ENCODE measurements around the gene NEUROD4. TPM values are rescaled to one million over a fixed set of nuclear protein-coding genes. Genes with fewer than 3 reads are reported as not detected.

NEUROD4 gene
- total and polyA plus RNA-seq, 2 donors (not counting 1 experiment from before 2014, with no cell fraction given), result not detected

DNA sequence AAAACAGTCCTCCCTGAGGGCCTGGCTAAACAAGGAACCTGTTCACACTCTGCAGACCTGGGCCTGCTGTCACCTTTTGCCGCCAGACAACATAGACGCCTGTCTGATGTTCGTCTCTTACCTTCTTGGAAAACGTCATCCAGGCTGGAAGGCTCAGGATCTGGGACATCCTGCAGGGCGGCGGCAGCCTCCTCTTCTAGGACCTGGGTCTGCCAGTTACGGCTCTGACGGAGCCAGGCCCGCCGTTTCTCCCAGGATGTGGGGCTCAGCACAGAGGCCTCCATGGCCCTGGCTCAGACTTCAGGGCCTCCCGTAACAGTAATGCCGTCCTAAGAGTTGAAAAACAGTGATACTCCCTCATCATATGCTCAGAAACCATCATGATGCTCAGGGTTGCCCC is 45.5 kb upstream of the NEUROD4 start:
- no peak overlapping the region for H2AFZ ChIP-seq (ENCODE audit: low read length)
- no peaks in the 10 kb centered on the region for H3K9me3 ChIP-seq (ENCODE audit: control insufficient read depth, insufficient read depth, low read depth, low read length)
- H3K27ac ChIP-seq (ENCODE audit: insufficient read depth, low read length), result no peak overlapping the region
- no peaks in the 10 kb centered on the region for H3K36me3 ChIP-seq (ENCODE audit: control insufficient read depth, insufficient read depth, low read length)
- no peak overlapping the region for H3K4me3 ChIP-seq (replicated peaks in 1 of 4; ENCODE audit: control extremely low read depth in 1 of 4, insufficient read depth in 1 of 4, low read depth in 3 of 4, low read length in 4 of 4)
- H3K27me3 ChIP-seq (ENCODE audit: control insufficient read depth, insufficient read depth, low read length), result no peaks in the 10 kb centered on the region
- no peak overlapping the region for H3K9ac ChIP-seq (ENCODE audit: insufficient read depth, low read length)
- no peaks in the 10 kb centered on the region for H4K20me1 ChIP-seq (ENCODE audit: control insufficient read depth, extremely low read depth, insufficient read depth, low read length)
- H3K4me1 ChIP-seq (ENCODE audit: control insufficient read depth, extremely low read depth, insufficient read depth, low read length), result no peaks in the 10 kb centered on the region
- no peaks in the 10 kb centered on the region for H3K79me2 ChIP-seq (ENCODE audit: control insufficient read depth, insufficient read depth, low read length)
- TF ChIP-seq EZH2 (IDR thresholded peaks at IDR 0.05; ENCODE audit: low read length, missing control alignments), result no peak
- TF ChIP-seq, protein P1, sequence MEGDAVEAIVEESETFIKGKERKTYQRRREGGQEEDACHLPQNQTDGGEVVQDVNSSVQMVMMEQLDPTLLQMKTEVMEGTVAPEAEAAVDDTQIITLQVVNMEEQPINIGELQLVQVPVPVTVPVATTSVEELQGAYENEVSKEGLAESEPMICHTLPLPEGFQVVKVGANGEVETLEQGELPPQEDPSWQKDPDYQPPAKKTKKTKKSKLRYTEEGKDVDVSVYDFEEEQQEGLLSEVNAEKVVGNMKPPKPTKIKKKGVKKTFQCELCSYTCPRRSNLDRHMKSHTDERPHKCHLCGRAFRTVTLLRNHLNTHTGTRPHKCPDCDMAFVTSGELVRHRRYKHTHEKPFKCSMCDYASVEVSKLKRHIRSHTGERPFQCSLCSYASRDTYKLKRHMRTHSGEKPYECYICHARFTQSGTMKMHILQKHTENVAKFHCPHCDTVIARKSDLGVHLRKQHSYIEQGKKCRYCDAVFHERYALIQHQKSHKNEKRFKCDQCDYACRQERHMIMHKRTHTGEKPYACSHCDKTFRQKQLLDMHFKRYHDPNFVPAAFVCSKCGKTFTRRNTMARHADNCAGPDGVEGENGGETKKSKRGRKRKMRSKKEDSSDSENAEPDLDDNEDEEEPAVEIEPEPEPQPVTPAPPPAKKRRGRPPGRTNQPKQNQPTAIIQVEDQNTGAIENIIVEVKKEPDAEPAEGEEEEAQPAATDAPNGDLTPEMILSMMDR (conservative IDR thresholded peaks at IDR 0.05 in 1 of 2, IDR thresholded peaks at IDR 0.05 in 1 of 2; ENCODE audit: low read depth in 1 of 2, low read length in 2 of 2), result no peak
- DNase-seq (ENCODE audit: low read depth in 2 of 2), result no peak
- H3K4me2 ChIP-seq (ENCODE audit: extremely low read depth, insufficient read depth, low read length), result no peak overlapping the region

DNA sequence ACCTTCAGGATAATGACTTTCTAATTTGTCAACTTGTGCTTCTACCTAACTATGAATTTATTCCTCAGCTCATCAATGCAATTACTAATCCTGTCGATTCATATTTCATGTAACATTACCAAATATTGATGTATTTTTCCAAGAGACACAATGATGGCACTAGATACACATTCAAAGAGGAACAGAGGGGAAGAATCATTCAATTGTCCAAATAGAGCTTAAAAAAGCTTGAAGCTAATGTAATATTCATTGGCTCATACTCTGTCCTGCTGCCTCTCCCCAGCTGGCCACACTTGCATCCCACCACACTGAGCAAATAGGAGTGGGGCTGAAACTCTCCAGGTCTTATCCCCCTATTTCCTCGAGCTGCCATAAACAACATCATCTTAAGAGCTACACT is 44.5 kb upstream of the NEUROD4 start:
- H4K20me1 ChIP-seq (ENCODE audit: control insufficient read depth, extremely low read depth, insufficient read depth, low read length), result no peaks in the 10 kb centered on the region
- no peaks in the 10 kb centered on the region for H3K4me1 ChIP-seq (ENCODE audit: control insufficient read depth, extremely low read depth, insufficient read depth, low read length)
- no peak overlapping the region for H3K4me3 ChIP-seq (replicated peaks in 1 of 4; ENCODE audit: control extremely low read depth in 1 of 4, insufficient read depth in 1 of 4, low read depth in 3 of 4, low read length in 4 of 4)
- H3K9me3 ChIP-seq (ENCODE audit: control insufficient read depth, insufficient read depth, low read depth, low read length), result no peaks in the 10 kb centered on the region
- no peak for TF ChIP-seq EZH2 (IDR thresholded peaks at IDR 0.05; ENCODE audit: low read length, missing control alignments)
- TF ChIP-seq, protein P1 (conservative IDR thresholded peaks at IDR 0.05 in 1 of 2, IDR thresholded peaks at IDR 0.05 in 1 of 2; ENCODE audit: low read depth in 1 of 2, low read length in 2 of 2), result no peak
- H3K79me2 ChIP-seq (ENCODE audit: control insufficient read depth, insufficient read depth, low read length), result no peaks in the 10 kb centered on the region
- H3K27me3 ChIP-seq (ENCODE audit: control insufficient read depth, insufficient read depth, low read length), result no peaks in the 10 kb centered on the region
- H3K36me3 ChIP-seq (ENCODE audit: control insufficient read depth, insufficient read depth, low read length), result no peaks in the 10 kb centered on the region
- no peak for DNase-seq (ENCODE audit: low read depth in 2 of 2)
- no peak overlapping the region for H3K4me2 ChIP-seq (ENCODE audit: extremely low read depth, insufficient read depth, low read length)
- no peak overlapping the region for H3K9ac ChIP-seq (ENCODE audit: insufficient read depth, low read length)
- H2AFZ ChIP-seq (ENCODE audit: low read length), result no peak overlapping the region
- H3K27ac ChIP-seq (ENCODE audit: insufficient read depth, low read length), result no peak overlapping the region

DNA sequence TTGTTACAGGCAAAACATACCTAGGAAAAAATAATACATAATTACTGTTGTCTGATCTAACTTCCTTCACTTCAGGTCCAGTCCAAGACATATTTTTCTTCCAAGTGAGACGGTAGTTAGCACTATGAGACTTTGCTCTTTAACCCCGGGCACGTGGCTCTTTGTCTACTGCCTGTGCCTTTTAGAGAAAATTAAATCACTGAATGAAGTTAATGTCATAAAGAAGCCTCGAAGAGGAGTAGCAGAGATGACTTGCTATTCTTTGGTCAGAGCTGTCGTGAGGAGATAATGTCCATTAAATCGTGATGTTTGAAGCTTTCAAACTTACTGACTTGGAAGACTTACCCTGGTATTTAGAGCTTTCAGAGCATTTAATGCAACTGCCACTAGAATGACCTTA is 43.9 kb upstream of the NEUROD4 start:
- H3K27ac ChIP-seq (ENCODE audit: insufficient read depth, low read length), result no peak overlapping the region
- no peak overlapping the region for H3K4me2 ChIP-seq (ENCODE audit: extremely low read depth, insufficient read depth, low read length)
- no peak overlapping the region for H3K9ac ChIP-seq (ENCODE audit: insufficient read depth, low read length)
- no peaks in the 10 kb centered on the region for H3K36me3 ChIP-seq (ENCODE audit: control insufficient read depth, insufficient read depth, low read length)
- no peaks in the 10 kb centered on the region for H3K4me1 ChIP-seq (ENCODE audit: control insufficient read depth, extremely low read depth, insufficient read depth, low read length)
- no peak overlapping the region for H3K4me3 ChIP-seq (replicated peaks in 1 of 4; ENCODE audit: control extremely low read depth in 1 of 4, insufficient read depth in 1 of 4, low read depth in 3 of 4, low read length in 4 of 4)
- H3K27me3 ChIP-seq (ENCODE audit: control insufficient read depth, insufficient read depth, low read length), result no peaks in the 10 kb centered on the region
- H2AFZ ChIP-seq (ENCODE audit: low read length), result no peak overlapping the region
- DNase-seq (ENCODE audit: low read depth in 2 of 2), result no peak
- TF ChIP-seq EZH2 (IDR thresholded peaks at IDR 0.05; ENCODE audit: low read length, missing control alignments), result no peak
- TF ChIP-seq, protein P1 (conservative IDR thresholded peaks at IDR 0.05 in 1 of 2, IDR thresholded peaks at IDR 0.05 in 1 of 2; ENCODE audit: low read depth in 1 of 2, low read length in 2 of 2), result no peak
- no peaks in the 10 kb centered on the region for H3K79me2 ChIP-seq (ENCODE audit: control insufficient read depth, insufficient read depth, low read length)
- H3K9me3 ChIP-seq (ENCODE audit: control insufficient read depth, insufficient read depth, low read depth, low read length), result no peaks in the 10 kb centered on the region
- no peaks in the 10 kb centered on the region for H4K20me1 ChIP-seq (ENCODE audit: control insufficient read depth, extremely low read depth, insufficient read depth, low read length)
